Activated CD8-positive, alpha-beta memory T cell treated with anti-CD3 and anti-CD28 coated beads, Interleukin-2, amount 50 U/mL, for 24 hours (primary cell): ENCODE data around the gene SMIM35.

ENCODE experiments used
- DNase-seq: peaks from one replicate; pipeline ENCODE4 v3.0.0-alpha.2; 2020; ENCODE audit errors: extremely low read depth

Gene SMIM35

GRCh38 chr11:118002541-118003423 is 84.0 kb downstream of the SMIM35 start:
- DNase-seq, result peak; percentile 64

GRCh38 chr11:118002010-118002540 is 84.7 kb downstream of the SMIM35 start:
- no peak for DNase-seq

- DNase-seq, result no peak
Observed at GRCh38 chr11:118001494-118001971, 85.2 kb downstream of the SMIM35 start.

- no peak for DNase-seq
Observed at GRCh38 chr11:118000850-118001228, 85.9 kb downstream of the SMIM35 start.

- DNase-seq, result no peak
Observed at GRCh38 chr11:118000067-118000849, 86.5 kb downstream of the SMIM35 start.

- no peak for DNase-seq
Observed at GRCh38 chr11:117999354-117999993, 87.3 kb downstream of the SMIM35 start.

- no peak for DNase-seq
Observed at GRCh38 chr11:117998664-117999353, 88.0 kb downstream of the SMIM35 start.

GRCh38 chr11:117997823-117998579 is 88.8 kb downstream of the SMIM35 start:
- DNase-seq, result no peak

GRCh38 chr11:117997406-117997805 is 89.4 kb downstream of the SMIM35 start:
- no peak for DNase-seq

GRCh38 chr11:117996058-117996457 is 90.7 kb downstream of the SMIM35 start:
- DNase-seq, result no peak

- no peak for DNase-seq
Observed at GRCh38 chr11:117995472-117995871, 91.3 kb downstream of the SMIM35 start.

GRCh38 chr11:117993988-117994745 is 92.6 kb downstream of the SMIM35 start:
- DNase-seq, result no peak

- no peak for DNase-seq
Observed at GRCh38 chr11:117992620-117993019, 94.1 kb downstream of the SMIM35 start.

- no peak for DNase-seq
Observed at GRCh38 chr11:117992136-117992535, 94.6 kb downstream of the SMIM35 start.

- no peak for DNase-seq
Observed at GRCh38 chr11:117989351-117990102, 97.2 kb downstream of the SMIM35 start.

- DNase-seq, result no peak
Observed at GRCh38 chr11:117986981-117987574, 99.7 kb downstream of the SMIM35 start.

- no peak for DNase-seq
Observed at GRCh38 chr11:117985953-117986887, 100.5 kb downstream of the SMIM35 start, which contains the start of gene IL10RA. Gene IL10RA (plus strand): TSS chr11:117986394. CDS start chr11:117986468, 74 bp downstream.
